T-helper 22 cell (primary cell): Measurements from ENCODE around the gene DYDC1.
"Not testable (repeated sequence)": the region's sequence is repeated elsewhere in the genome, so short reads cannot be mapped to it uniquely, and the experiment has no call there.

Experiments used
- DNase-seq: peaks from one replicate; pipeline ENCODE4 v3.0.0-alpha.2; 2020; ENCODE audit warnings: low read depth

The DYDC1 gene

GRCh38 chr10:80344276-80344675, 12.3 kb downstream of the DYDC1 start:
- no peak for DNase-seq

GRCh38 chr10:80333983-80334382, 22.6 kb downstream of the DYDC1 start:
- no peak for DNase-seq

- no peak for DNase-seq
Measured at GRCh38 chr10:80324891-80325364, 31.6 kb downstream of the DYDC1 start.

GRCh38 chr10:80324086-80324485, 32.5 kb downstream of the DYDC1 start:
- no peak for DNase-seq

GRCh38 chr10:80323311-80323710, 33.2 kb downstream of the DYDC1 start:
- no peak for DNase-seq

- no peak for DNase-seq
Measured at GRCh38 chr10:80322711-80323110, 33.8 kb downstream of the DYDC1 start.

GRCh38 chr10:80322158-80322557, 34.4 kb downstream of the DYDC1 start:
- DNase-seq: no peak

- no peak for DNase-seq
Measured at GRCh38 chr10:80321183-80321582, 35.4 kb downstream of the DYDC1 start.

- DNase-seq: no peak
Measured at GRCh38 chr10:80320377-80320776, 36.2 kb downstream of the DYDC1 start.

- no peak for DNase-seq
Measured at GRCh38 chr10:80319725-80320290, 36.7 kb downstream of the DYDC1 start.

GRCh38 chr10:80319318-80319717, 37.2 kb downstream of the DYDC1 start:
- no peak for DNase-seq

GRCh38 chr10:80318742-80319141, 37.8 kb downstream of the DYDC1 start:
- no peak for DNase-seq

GRCh38 chr10:80315391-80315790, 41.2 kb downstream of the DYDC1 start:
- DNase-seq: no peak

- no peak for DNase-seq
Measured at GRCh38 chr10:80313523-80313922, 43.0 kb downstream of the DYDC1 start.

GRCh38 chr10:80305989-80306388, 50.6 kb downstream of the DYDC1 start:
- DNase-seq: not testable (repeated sequence)

- no peak for DNase-seq
Measured at GRCh38 chr10:80296942-80297341, 59.6 kb downstream of the DYDC1 start.

- DNase-seq: no peak
Measured at GRCh38 chr10:80292607-80293239, 63.8 kb downstream of the DYDC1 start.

- no peak for DNase-seq
Measured at GRCh38 chr10:80290474-80291220, 65.9 kb downstream of the DYDC1 start.

GRCh38 chr10:80289451-80290287, 66.9 kb downstream of the DYDC1 start, which contains the start of gene MAT1A:
Gene MAT1A (minus strand): TSS chr10:80289658. CDS start chr10:80289423, 235 bp downstream.
- no peak for DNase-seq

GRCh38 chr10:80288849-80289248, 67.7 kb downstream of the DYDC1 start:
- no peak for DNase-seq
